NCI-H1694 (cell line): Measurements from ENCODE around the gene DMRT1.

ENCODE experiments used
- DNase-seq: peaks from one replicate; lab custom pipeline; 2025; lab: John Stamatoyannopoulos, UW

The DMRT1 gene

GRCh38 chr9:971901-972500 lies 130.5 kb downstream of the DMRT1 start:
- DNase-seq: no peak

- DNase-seq: no peak
Measured at GRCh38 chr9:972501-973294, 131.2 kb downstream of the DMRT1 start.

- DNase-seq: no peak
Measured at GRCh38 chr9:973295-973834, 131.9 kb downstream of the DMRT1 start.

- DNase-seq: no peak
Measured at GRCh38 chr9:974031-974995, 132.8 kb downstream of the DMRT1 start.

- no peak for DNase-seq
Measured at GRCh38 chr9:974996-975739, 133.7 kb downstream of the DMRT1 start.

GRCh38 chr9:975740-976257 lies 134.3 kb downstream of the DMRT1 start:
- no peak for DNase-seq

GRCh38 chr9:976258-976942 lies 134.9 kb downstream of the DMRT1 start, which contains the start of gene DMRT3:
Gene DMRT3 (plus strand): TSS chr9:976655. CDS start chr9:977002, 347 bp downstream.
- no peak for DNase-seq

- DNase-seq: no peak
Measured at GRCh38 chr9:976943-977837, 135.7 kb downstream of the DMRT1 start.

GRCh38 chr9:977838-978830 lies 136.6 kb downstream of the DMRT1 start:
- no peak for DNase-seq

- no peak for DNase-seq
Measured at GRCh38 chr9:979983-980382, 138.5 kb downstream of the DMRT1 start.

- no peak for DNase-seq
Measured at GRCh38 chr9:980640-981039, 139.1 kb downstream of the DMRT1 start.

GRCh38 chr9:981491-981898 lies 140.0 kb downstream of the DMRT1 start:
- no peak for DNase-seq

- DNase-seq: no peak
Measured at GRCh38 chr9:982394-983230, 141.1 kb downstream of the DMRT1 start.

GRCh38 chr9:994005-994404 lies 152.5 kb downstream of the DMRT1 start:
- no peak for DNase-seq

GRCh38 chr9:995192-995591 lies 153.7 kb downstream of the DMRT1 start:
- DNase-seq: no peak

- DNase-seq: no peak
Measured at GRCh38 chr9:995781-996180, 154.3 kb downstream of the DMRT1 start.
